Astrocyte (in vitro differentiated cells and primary cell): ENCODE data around the gene C16orf96.

Experiments used
- CTCF ChIP-seq: IDR thresholded peaks from 2 replicates; pipeline ENCODE4 v1.5.1; 2011; ENCODE audit warnings: low read depth, mild to moderate bottlenecking, inconsistent platforms, low read length, moderate library complexity; ENCODE audit not compliant: insufficient read depth
- EZH2 ChIP-seq: IDR thresholded peaks from 2 replicates; pipeline ENCODE4 v1.6.1; 2012; ENCODE audit warnings: mild to moderate bottlenecking, low read length, inconsistent platforms; ENCODE audit not compliant: insufficient read depth

- no peak for TF ChIP-seq CTCF
- no peak for TF ChIP-seq EZH2
Measured at GRCh38 chr16:4609200-4610010, 53.3 kb downstream of the C16orf96 start.
